ENCODE results near the gene ZDHHC3.
"Not testable (repeated sequence)": the region's sequence is repeated elsewhere in the genome, so short reads cannot be mapped to it uniquely, and the experiment has no call there.

Gene ZDHHC3

DNA sequence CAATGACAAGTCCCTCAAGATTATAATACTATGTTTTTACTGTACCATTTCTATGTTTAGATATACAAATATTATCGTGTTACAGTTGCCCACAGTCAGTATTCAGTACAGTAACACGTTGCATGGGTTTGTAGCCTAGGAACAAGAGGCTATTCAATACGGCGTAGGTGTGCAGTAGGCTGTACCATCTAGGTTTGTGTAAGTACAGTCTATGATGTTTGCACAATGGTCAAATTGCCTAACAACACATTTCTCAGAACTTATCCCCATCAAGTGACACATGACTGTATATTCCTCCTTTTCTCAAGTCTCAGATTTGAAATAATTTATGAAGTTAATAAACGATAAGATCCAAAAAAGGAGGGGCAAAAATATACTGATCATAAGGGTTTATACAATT, 21.7 kb downstream of the ZDHHC3 start:
- H3K4me3 ChIP-seq (ENCODE audit: low read length) = no peak overlapping the region
- H3F3A ChIP-seq (ENCODE audit: control insufficient read depth, insufficient read depth) = no peaks in the 10 kb centered on the region
- peak overlapping the region; percentile 9; the same call in 1 of the 2 replicates for H3K4me2 ChIP-seq (ENCODE audit: low read length)
- no peaks in the 10 kb centered on the region for H3K9me3 ChIP-seq (ENCODE audit: control insufficient read depth, insufficient read depth, low read length)
- no peaks in the 10 kb centered on the region for H3K27me3 ChIP-seq (ENCODE audit: control insufficient read depth, low read length)
- no peaks in the 10 kb centered on the region for H4K20me1 ChIP-seq (ENCODE audit: control insufficient read depth, insufficient read depth, low read depth, low read length)
- TF ChIP-seq, protein P1, sequence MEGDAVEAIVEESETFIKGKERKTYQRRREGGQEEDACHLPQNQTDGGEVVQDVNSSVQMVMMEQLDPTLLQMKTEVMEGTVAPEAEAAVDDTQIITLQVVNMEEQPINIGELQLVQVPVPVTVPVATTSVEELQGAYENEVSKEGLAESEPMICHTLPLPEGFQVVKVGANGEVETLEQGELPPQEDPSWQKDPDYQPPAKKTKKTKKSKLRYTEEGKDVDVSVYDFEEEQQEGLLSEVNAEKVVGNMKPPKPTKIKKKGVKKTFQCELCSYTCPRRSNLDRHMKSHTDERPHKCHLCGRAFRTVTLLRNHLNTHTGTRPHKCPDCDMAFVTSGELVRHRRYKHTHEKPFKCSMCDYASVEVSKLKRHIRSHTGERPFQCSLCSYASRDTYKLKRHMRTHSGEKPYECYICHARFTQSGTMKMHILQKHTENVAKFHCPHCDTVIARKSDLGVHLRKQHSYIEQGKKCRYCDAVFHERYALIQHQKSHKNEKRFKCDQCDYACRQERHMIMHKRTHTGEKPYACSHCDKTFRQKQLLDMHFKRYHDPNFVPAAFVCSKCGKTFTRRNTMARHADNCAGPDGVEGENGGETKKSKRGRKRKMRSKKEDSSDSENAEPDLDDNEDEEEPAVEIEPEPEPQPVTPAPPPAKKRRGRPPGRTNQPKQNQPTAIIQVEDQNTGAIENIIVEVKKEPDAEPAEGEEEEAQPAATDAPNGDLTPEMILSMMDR (IDR thresholded peaks at IDR 0.05; ENCODE audit: low read depth, low read length, poor library complexity, severe bottlenecking) = no peak
- no peak for TF ChIP-seq EZH2phosphoT487 (IDR thresholded peaks at IDR 0.05; ENCODE audit: borderline replicate concordance, low read length)
- no peak overlapping the region for H3K27ac ChIP-seq (ENCODE audit: low read depth, low read length)
- H3K4me1 ChIP-seq (ENCODE audit: control insufficient read depth, low read length) = peaks cover 49% of the 10 kb centered on the region
- H3K9me2 ChIP-seq (replicated peaks; ENCODE audit: control insufficient read depth, low read length) = no peaks in the 10 kb centered on the region
- H3K36me3 ChIP-seq (ENCODE audit: control insufficient read depth, low read length) = peaks cover 27% of the 10 kb centered on the region; the same call in 1 of the 2 replicates
- H3K79me2 ChIP-seq (ENCODE audit: control insufficient read depth, low read length) = peaks cover 28% of the 10 kb centered on the region

DNA sequence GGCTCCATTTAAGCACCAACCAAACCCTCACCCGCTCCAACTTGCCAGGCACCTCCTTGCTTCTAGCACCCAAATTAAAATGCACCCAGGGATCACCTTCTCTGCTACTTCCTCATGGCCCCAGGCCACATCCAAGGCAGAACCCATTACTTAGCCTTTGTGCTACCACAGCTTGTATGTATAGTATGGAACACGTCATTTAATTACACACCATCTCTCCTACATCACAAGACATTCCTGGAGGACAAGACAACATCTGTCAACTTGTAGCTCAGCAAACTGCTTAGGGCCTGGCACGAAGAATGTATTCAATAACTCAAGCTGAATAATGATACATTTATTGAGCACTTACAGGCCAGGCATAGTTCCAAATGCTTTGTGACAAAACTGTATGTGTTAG, 23.3 kb downstream of the ZDHHC3 start:
- no peaks in the 10 kb centered on the region for H4K20me1 ChIP-seq (ENCODE audit: control insufficient read depth, insufficient read depth, low read depth, low read length)

DNA sequence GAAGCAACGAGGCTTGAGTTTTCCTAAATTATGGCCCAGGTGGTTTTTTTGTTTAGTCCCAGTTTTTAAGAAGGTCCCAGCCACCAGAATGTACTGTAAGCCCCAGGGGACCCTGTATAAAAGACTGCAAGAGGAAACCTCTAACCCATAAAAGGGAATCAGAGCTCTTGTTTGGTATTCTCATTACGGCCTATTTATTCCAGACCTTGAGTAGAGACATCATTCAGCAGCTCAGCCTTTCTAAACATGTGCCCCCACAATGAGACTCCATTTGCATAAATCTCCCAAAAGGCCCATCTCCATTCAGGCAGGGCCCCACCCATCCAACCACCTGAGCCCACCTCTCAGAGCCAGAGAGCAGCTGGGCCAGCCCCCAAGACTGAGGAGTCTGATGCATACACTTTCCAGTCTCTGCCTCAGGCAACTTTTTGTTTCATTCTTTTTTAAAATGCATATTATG, 25.7 kb downstream of the ZDHHC3 start:
- Histone ChIP-seq H3K27me3 (ENCODE audit: control insufficient read depth, low read length) (no peaks in the 10 kb centered on the region), H3K36me3 (ENCODE audit: control insufficient read depth, low read length) (peaks cover 12% of the 10 kb centered on the region; the same call in 1 of the 2 replicates), H3K9me3 (ENCODE audit: control insufficient read depth, insufficient read depth, low read length) (no peaks in the 10 kb centered on the region), H3K4me1 (ENCODE audit: control insufficient read depth, low read length) (peaks cover 28% of the 10 kb centered on the region), H3K79me2 (ENCODE audit: control insufficient read depth, low read length) (peaks cover 18% of the 10 kb centered on the region), H3K27ac (ENCODE audit: low read depth, low read length) (no peak overlapping the region), H3K9me2 (replicated peaks; ENCODE audit: control insufficient read depth, low read length) (no peaks in the 10 kb centered on the region), H3F3A (ENCODE audit: control insufficient read depth, insufficient read depth) (no peaks in the 10 kb centered on the region), H3K4me3 (ENCODE audit: low read length) (no peak overlapping the region), H3K4me2 (ENCODE audit: low read length) (no peak overlapping the region), H4K20me1 (ENCODE audit: control insufficient read depth, insufficient read depth, low read depth, low read length) (no peaks in the 10 kb centered on the region)
- TF ChIP-seq, protein P1 (IDR thresholded peaks at IDR 0.05; ENCODE audit: low read depth, low read length, poor library complexity, severe bottlenecking) = no peak
- TF ChIP-seq EZH2phosphoT487 (IDR thresholded peaks at IDR 0.05; ENCODE audit: borderline replicate concordance, low read length) = no peak

More for the DNA sequence above, 23.3 kb downstream of the ZDHHC3 start:
- H3K27me3 ChIP-seq (ENCODE audit: control insufficient read depth, low read length) = no peaks in the 10 kb centered on the region
- H3K9me2 ChIP-seq (replicated peaks; ENCODE audit: control insufficient read depth, low read length) = no peaks in the 10 kb centered on the region
- H3K79me2 ChIP-seq (ENCODE audit: control insufficient read depth, low read length) = peaks cover 28% of the 10 kb centered on the region
- H3F3A ChIP-seq (ENCODE audit: control insufficient read depth, insufficient read depth) = no peaks in the 10 kb centered on the region
- no peak overlapping the region for H3K4me2 ChIP-seq (ENCODE audit: low read length)
- H3K4me1 ChIP-seq (ENCODE audit: control insufficient read depth, low read length) = peaks cover 49% of the 10 kb centered on the region
- peaks cover 12% of the 10 kb centered on the region; the same call in 1 of the 2 replicates for H3K36me3 ChIP-seq (ENCODE audit: control insufficient read depth, low read length)
- H3K27ac ChIP-seq (ENCODE audit: low read depth, low read length) = no peak overlapping the region
- H3K4me3 ChIP-seq (ENCODE audit: low read length) = no peak overlapping the region
- H3K9me3 ChIP-seq (ENCODE audit: control insufficient read depth, insufficient read depth, low read length) = no peaks in the 10 kb centered on the region
- TF ChIP-seq, protein P1 (IDR thresholded peaks at IDR 0.05; ENCODE audit: low read depth, low read length, poor library complexity, severe bottlenecking) = no peak
- TF ChIP-seq EZH2phosphoT487 (IDR thresholded peaks at IDR 0.05; ENCODE audit: borderline replicate concordance, low read length) = no peak

DNA sequence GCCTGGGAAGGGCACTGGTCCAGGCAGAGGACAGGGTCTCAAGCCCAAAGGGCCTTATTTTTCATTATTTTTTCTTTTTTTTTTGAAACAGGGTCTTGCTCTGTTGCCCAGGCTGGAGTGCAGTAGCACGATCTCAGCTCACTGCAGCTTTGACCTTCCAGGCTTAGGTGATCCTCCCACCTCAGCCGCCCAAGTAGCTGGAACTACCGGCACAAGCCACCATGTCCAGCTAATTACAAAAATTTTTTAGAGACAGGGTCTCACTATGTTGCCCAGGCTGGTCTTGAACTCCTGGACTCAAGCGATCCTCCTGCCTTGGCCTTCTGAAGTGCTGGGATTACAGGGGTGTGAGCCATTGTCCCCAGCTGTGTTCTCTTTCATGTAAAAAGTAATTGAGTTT, 26.2 kb downstream of the ZDHHC3 start:
- H3K4me3 ChIP-seq (ENCODE audit: low read length); H4K20me1 ChIP-seq (ENCODE audit: control insufficient read depth, insufficient read depth, low read depth, low read length); H3K27ac ChIP-seq (ENCODE audit: low read depth, low read length); H3K9me2 ChIP-seq (replicated peaks; ENCODE audit: control insufficient read depth, low read length); H3K9me3 ChIP-seq (ENCODE audit: control insufficient read depth, insufficient read depth, low read length); H3K4me2 ChIP-seq (ENCODE audit: low read length); H3F3A ChIP-seq (ENCODE audit: control insufficient read depth, insufficient read depth); H3K27me3 ChIP-seq (ENCODE audit: control insufficient read depth, low read length): not testable (repeated sequence)
- Histone ChIP-seq H3K4me1 (ENCODE audit: control insufficient read depth, low read length) (peaks cover 24% of the 10 kb centered on the region), H3K36me3 (ENCODE audit: control insufficient read depth, low read length) (peaks cover 12% of the 10 kb centered on the region; the same call in 1 of the 2 replicates), H3K79me2 (ENCODE audit: control insufficient read depth, low read length) (peaks cover 18% of the 10 kb centered on the region)

Data from DOHH2 (cell line).